ENCODE data around the gene TH.

DNA sequence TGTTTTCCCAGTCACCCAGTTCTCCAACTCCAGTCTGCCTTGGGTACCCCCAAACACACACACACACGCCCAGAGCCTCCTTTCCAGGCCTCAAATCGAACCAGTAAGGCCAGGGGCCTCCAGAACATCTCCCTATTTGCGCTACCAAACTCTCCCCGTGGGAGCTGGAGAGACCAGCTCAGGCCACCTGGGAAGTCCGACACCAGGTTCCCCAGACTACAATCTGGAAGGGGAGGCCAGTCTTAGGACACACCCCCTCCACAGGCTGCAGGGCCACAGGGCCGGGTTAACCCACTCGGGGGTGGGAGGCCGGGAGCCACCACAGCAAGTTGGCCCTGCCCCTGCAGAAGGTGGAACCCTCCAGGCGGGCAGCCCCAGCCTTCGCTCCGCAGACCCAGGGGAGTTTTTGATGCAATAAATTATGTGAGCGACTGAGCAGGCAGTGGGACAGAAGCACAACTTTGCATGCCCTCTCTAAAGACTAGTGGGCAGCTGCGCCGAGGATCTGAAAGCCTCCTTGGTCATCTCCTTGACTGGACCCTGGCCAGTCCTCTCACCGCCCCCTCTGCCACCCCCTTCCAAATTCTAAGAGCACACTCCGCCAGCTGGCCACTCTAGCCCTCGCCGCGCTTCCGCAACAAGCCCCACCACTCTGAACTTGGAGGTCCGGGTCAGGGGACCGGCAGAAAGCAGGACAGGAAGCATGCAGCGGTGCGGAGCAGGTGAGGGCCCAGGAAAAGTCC is 35.2 kb downstream of the TH start:
- TF ChIP-seq, protein P1, sequence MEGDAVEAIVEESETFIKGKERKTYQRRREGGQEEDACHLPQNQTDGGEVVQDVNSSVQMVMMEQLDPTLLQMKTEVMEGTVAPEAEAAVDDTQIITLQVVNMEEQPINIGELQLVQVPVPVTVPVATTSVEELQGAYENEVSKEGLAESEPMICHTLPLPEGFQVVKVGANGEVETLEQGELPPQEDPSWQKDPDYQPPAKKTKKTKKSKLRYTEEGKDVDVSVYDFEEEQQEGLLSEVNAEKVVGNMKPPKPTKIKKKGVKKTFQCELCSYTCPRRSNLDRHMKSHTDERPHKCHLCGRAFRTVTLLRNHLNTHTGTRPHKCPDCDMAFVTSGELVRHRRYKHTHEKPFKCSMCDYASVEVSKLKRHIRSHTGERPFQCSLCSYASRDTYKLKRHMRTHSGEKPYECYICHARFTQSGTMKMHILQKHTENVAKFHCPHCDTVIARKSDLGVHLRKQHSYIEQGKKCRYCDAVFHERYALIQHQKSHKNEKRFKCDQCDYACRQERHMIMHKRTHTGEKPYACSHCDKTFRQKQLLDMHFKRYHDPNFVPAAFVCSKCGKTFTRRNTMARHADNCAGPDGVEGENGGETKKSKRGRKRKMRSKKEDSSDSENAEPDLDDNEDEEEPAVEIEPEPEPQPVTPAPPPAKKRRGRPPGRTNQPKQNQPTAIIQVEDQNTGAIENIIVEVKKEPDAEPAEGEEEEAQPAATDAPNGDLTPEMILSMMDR (IDR thresholded peaks at IDR 0.05) = no peak
- no peak for TF ChIP-seq POLR2A (IDR thresholded peaks at IDR 0.05; ENCODE audit: low read depth)
- no peak for TF ChIP-seq POLR2AphosphoS5 (IDR thresholded peaks at IDR 0.05)
- TF ChIP-seq EP300 (IDR thresholded peaks at IDR 0.05) = no peak
